OCI-LY3 (cell line): ENCODE data around the gene INF2.

Source experiments
- H2AFZ ChIP-seq: fragments of 200-600, 300-600 bp; shearing (Covaris generic); 2 replicates; pipeline ENCODE4 v1.6.0; 2014; ENCODE audit warnings: antibody characterized with exemption, low read depth, low read length
- H3K27ac ChIP-seq: fragments of 200-600, 300-600 bp; sonication (generic); 2 replicates; pipeline ENCODE4 v1.5.1; 2014; ENCODE audit warnings: mild to moderate bottlenecking, low read length, moderate library complexity, mixed read lengths
- H3K27me3 ChIP-seq: fragments of 200-600, 300-600 bp; sonication (generic); 2 replicates; pipeline ENCODE4 v1.6.1; 2014; ENCODE audit warnings: low read depth, low read length, mixed read lengths
- H3K36me3 ChIP-seq: fragments of 200-600, 300-600 bp; sonication (generic); replicated peaks from 2 replicates; pipeline ENCODE3; 2014; ENCODE audit warnings: low read depth, low read length, mixed read lengths
- H3K4me1 ChIP-seq: fragments of 300-600, 200-600 bp; sonication (generic); 2 replicates; pipeline ENCODE4 v1.6.1; 2014; ENCODE audit warnings: low read length, mixed read lengths
- H3K4me2 ChIP-seq: fragments of 200-600, 300-600 bp; sonication (generic); 2 replicates; pipeline ENCODE4 v1.6.1; 2014; ENCODE audit warnings: low read length, mixed read lengths
- H3K4me3 ChIP-seq: fragments of 300-600, 200-600 bp; sonication (generic); 2 replicates; pipeline ENCODE4 v1.5.1; 2014; ENCODE audit warnings: antibody characterized with exemption, mild to moderate bottlenecking, low read length, moderate library complexity
- H3K79me2 ChIP-seq: fragments of 300-600, 200-600 bp; shearing (Covaris generic); 2 replicates; pipeline ENCODE4 v1.6.1; 2014; ENCODE audit warnings: mild to moderate bottlenecking, low read length, mixed read lengths
- H3K9ac ChIP-seq: fragments of 300-600, 200-600 bp; shearing (Covaris generic); 2 replicates; pipeline ENCODE4 v1.6.0; 2014; ENCODE audit warnings: mild to moderate bottlenecking, low read length, moderate library complexity
- H3K9me3 ChIP-seq: fragments of 200-600, 300-600 bp; shearing (Covaris generic); 2 replicates; pipeline ENCODE4 v1.6.1; 2014; ENCODE audit warnings: low read length, mixed read lengths; ENCODE audit not compliant: insufficient read depth
- H4K20me1 ChIP-seq: fragments of 200-600, 300-600 bp; sonication (generic); 2 replicates; pipeline ENCODE4 v1.6.1; 2016; ENCODE audit warnings: low read length, mixed read lengths; ENCODE audit not compliant: insufficient read depth
- EZH2phosphoT487 ChIP-seq: fragments of 200-600 bp; shearing (Covaris generic); IDR thresholded peaks from 2 replicates; pipeline ENCODE4 v1.6.1; 2018; ENCODE audit warnings: antibody characterized with exemption, mixed run types, low read depth
- TF ChIP-seq, protein P1 (sequence below): fragments of 200-600, 300-600 bp; sonication (generic); IDR thresholded peaks from 2 replicates; pipeline ENCODE4 v1.5.1; 2014; ENCODE audit warnings: antibody characterized with exemption, low read length, low read depth

Gene INF2

DNA sequence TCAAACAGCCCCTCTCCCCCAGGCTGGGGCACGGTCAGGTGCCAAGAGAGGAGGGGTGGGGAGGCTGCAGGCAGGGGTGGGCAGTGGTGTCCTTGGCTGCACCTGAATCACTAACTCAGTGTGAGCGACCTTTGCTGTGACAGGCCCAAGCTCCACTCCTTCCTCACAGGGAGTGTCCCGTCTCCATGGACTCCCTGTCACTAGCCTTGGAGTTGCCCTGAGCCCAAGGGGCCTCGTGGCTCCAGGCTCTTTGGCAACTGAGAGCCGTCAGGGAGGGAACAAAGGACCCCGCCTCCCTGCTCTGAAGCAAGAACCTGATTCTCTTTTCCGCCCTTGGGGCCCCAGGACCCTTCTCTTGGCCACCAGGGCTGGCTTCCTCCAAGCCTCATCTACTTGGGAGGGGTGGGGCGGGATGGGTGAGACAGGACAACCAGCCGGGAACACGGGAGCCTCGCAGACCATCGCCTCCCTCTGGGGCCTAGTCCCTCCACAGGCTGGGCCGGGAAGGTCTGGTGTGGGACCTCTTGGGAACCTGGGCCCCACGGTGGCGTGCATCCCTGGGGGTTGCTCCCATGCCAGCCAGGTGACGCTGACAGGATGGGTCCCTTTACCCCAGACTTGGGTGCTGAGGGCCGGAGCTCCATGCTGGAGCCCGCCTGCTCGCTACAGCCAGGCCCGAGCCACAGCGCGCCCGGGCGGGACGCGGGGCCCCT is 33.7 kb downstream of the INF2 start:
- no peak overlapping the region for H2AFZ ChIP-seq
- H3K4me1 ChIP-seq = no peaks in the 10 kb centered on the region
- no peaks in the 10 kb centered on the region for H3K79me2 ChIP-seq
- peak overlapping the region; percentile 87 for H3K4me2 ChIP-seq
- peaks cover 20% of the 10 kb centered on the region for H3K27me3 ChIP-seq
- H3K4me3 ChIP-seq = peak overlapping the region; percentile 86
- no peaks in the 10 kb centered on the region for H3K9me3 ChIP-seq
- no peak overlapping the region for H3K9ac ChIP-seq
- no peaks in the 10 kb centered on the region for H4K20me1 ChIP-seq
- no peaks in the 10 kb centered on the region for H3K36me3 ChIP-seq
- TF ChIP-seq, protein P1, sequence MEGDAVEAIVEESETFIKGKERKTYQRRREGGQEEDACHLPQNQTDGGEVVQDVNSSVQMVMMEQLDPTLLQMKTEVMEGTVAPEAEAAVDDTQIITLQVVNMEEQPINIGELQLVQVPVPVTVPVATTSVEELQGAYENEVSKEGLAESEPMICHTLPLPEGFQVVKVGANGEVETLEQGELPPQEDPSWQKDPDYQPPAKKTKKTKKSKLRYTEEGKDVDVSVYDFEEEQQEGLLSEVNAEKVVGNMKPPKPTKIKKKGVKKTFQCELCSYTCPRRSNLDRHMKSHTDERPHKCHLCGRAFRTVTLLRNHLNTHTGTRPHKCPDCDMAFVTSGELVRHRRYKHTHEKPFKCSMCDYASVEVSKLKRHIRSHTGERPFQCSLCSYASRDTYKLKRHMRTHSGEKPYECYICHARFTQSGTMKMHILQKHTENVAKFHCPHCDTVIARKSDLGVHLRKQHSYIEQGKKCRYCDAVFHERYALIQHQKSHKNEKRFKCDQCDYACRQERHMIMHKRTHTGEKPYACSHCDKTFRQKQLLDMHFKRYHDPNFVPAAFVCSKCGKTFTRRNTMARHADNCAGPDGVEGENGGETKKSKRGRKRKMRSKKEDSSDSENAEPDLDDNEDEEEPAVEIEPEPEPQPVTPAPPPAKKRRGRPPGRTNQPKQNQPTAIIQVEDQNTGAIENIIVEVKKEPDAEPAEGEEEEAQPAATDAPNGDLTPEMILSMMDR = no peak
- TF ChIP-seq EZH2phosphoT487 = no peak
- no peak overlapping the region for H3K27ac ChIP-seq

DNA sequence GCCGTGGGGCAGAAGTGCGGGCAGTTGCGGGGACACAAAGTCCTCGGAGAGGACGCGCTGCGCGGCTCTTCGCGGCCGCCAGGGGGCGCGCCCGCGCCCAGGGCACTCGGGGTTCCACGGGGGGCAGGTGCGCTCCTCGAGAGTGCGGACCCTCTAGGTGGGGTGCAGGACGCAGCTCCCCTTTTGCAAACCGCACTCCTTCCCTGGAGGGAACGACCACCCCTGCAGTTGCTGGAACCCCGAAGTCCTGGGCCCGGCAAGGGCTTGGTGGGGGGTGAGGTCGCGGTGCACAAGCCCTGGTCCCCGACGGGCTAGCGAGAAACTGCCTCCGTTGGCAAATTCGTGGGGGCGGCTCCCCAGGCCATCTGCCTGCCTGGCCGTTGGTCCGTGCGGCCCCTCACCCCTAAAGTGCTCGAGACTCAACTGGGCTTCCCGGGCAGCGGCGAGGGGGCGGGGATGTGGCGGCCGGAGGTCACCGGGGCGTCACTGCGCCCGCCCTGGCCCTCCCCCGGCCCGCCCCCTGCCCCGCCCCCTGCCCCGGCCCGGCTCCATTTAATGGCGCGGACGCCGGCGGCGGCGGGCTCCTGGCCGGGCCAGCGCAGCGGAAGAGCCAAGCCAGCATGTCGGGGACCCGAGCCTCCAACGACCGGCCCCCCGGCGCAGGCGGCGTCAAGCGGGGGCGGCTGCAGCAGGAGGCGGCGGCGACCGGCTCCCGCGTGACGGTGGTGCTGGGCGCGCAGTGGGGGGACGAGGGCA is 34.4 kb downstream of the INF2 start, which contains the start of gene ADSS1:
Gene ADSS1, plus strand, starts transcription at position 579 of the 756 bp plus-strand sequence. Its CDS starts 42 bp downstream, at position 621.
- Histone ChIP-seq H3K27me3 (peaks cover 20% of the 10 kb centered on the region), H4K20me1 (no peaks in the 10 kb centered on the region), H3K36me3 (no peaks in the 10 kb centered on the region), H3K9ac (peak within 1 kb of the TSS; percentile 38; the same call in 1 of the 2 replicates), H3K4me2 (peak within 1 kb of the TSS; percentile 87), H3K4me1 (no peaks in the 10 kb centered on the region), H3K27ac (no peak within 1 kb of the TSS), H3K79me2 (no peaks in the 10 kb centered on the region), H2AFZ (no peak within 1 kb of the TSS), H3K9me3 (no peaks in the 10 kb centered on the region), H3K4me3 (peak within 1 kb of the TSS; percentile 86)
- TF ChIP-seq, protein P1 = peak; percentile 71
- no peak for TF ChIP-seq EZH2phosphoT487

DNA sequence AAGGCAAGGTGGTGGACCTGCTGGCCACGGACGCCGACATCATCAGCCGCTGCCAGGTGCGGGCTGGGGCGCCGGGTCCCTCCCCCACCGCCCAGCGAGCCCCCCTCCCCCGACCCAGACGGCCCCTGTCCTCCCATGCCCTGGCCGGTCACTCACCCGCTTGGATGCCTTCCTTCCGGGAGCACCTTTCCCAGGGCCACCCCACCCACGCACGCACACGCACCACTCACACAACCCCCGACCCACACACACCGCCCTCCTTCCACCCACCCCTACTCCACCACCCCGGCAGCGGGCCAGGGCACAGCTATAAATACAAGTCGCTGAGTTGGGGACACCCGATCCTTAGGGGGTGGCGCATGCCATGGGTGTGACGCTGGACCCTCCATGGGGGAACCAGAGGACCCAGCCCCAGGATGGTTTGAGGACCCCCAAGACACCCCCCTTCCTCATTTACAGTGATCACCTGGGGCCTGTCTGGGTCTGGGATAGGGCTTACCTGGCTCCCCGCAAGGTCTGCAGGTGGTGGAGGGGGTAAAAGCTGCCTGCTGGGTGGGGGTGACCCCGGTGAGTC is 35.1 kb downstream of the INF2 start:
- Histone ChIP-seq H3K9ac (no peak overlapping the region), H3K27ac (no peak overlapping the region)
- TF ChIP-seq, protein P1 = no peak
- TF ChIP-seq EZH2phosphoT487 = no peak

More for the DNA sequence above, 35.1 kb downstream of the INF2 start:
- H3K79me2 ChIP-seq = no peaks in the 10 kb centered on the region
- no peaks in the 10 kb centered on the region for H4K20me1 ChIP-seq
- no peak overlapping the region for H2AFZ ChIP-seq
- H3K4me2 ChIP-seq = peak overlapping the region; percentile 87
- no peaks in the 10 kb centered on the region for H3K9me3 ChIP-seq
- no peaks in the 10 kb centered on the region for H3K4me1 ChIP-seq
- H3K36me3 ChIP-seq = no peaks in the 10 kb centered on the region
- peaks cover 20% of the 10 kb centered on the region for H3K27me3 ChIP-seq
- peak overlapping the region; percentile 86 for H3K4me3 ChIP-seq
